ENCODE measurements around the gene SEMA4G. TPM values are rescaled to one million over a fixed set of nuclear protein-coding genes. Genes with fewer than 3 reads are reported as not detected.

Gene SEMA4G
- total and polyA plus RNA-seq, 2 of the 13 experiments (the other 11 are each of a cell fraction or from before 2014, with no cell fraction given) = 46.2 to 207 TPM

DNA sequence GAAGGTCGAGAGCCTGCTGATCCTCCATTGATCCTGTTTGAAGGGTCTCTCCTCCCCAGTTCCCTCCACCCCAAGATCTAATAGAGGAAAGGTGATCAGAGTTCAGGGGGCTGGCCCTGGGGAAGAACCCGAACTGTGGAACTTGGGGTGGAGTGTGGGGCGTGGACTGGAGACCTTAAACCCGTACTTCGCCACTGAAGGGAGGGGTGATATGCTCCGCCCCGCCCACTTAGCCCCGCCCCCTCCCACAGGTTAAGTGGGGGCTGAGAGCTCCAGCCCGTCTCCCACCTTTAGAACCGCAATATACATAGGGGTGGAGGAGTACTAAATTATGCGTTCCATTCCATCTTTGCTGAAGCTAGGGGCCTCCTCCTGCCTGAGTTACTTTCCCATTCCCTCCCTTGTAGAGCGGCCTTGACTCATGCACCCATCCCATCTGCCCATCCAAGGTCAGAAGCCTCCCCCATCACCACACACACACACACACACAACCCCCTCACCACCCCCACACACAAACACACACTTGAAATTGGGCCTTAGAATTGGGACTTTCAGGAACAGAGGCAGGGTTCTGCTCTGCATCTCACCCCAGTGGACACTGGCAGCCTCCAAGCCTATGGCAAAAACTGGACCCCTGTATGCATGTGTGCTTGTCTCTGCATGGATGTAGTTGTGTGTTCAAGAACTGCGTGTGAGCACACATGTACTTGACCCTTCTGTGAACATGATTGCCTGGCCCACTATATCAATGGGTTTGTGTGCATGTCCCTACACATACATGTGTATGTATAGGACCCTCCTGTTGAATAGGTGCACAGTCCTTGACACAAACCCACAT, 991 bp downstream of the SEMA4G start (continued):
- TF ChIP-seq ZBTB1 (CRISPR knock-in tag; IDR thresholded peaks at IDR 0.05; ENCODE audit: borderline replicate concordance) (no peak), HBP1 (CRISPR knock-in tag; IDR thresholded peaks at IDR 0.05; ENCODE audit: low read depth) (no peak), TBX2 (CRISPR knock-in tag; IDR thresholded peaks at IDR 0.05; ENCODE audit: borderline replicate concordance) (peak; percentile 48; the same call in 1 of the 2 replicates), ZNF879 (CRISPR knock-in tag; IDR thresholded peaks at IDR 0.05) (0 out of 2 replicates have a peak, but pooled peaks have one; percentile 35), POLR2G (IDR thresholded peaks at IDR 0.05; ENCODE audit: low read depth, low read length) (peak; percentile 82), AKAP8 (CRISPR knock-in tag; IDR thresholded peaks at IDR 0.05) (0 out of 2 replicates have a peak, but pooled peaks have one; percentile 76), ZNF550 (CRISPR knock-in tag; IDR thresholded peaks at IDR 0.05; ENCODE audit: borderline replicate concordance) (no peak; the same call in 1 of the 2 replicates), MLLT10 (CRISPR knock-in tag; IDR thresholded peaks at IDR 0.05) (no peak), ZBTB2 (CRISPR knock-in tag; IDR thresholded peaks at IDR 0.05; ENCODE audit: low read depth) (no peak), DNMT1 (CRISPR knock-in tag; IDR thresholded peaks at IDR 0.05) (no peak), MYC (CRISPR knock-in tag; IDR thresholded peaks at IDR 0.05; ENCODE audit: borderline replicate concordance) (peak; percentile 3; the same call in 1 of the 2 replicates), TSC22D2 (CRISPR knock-in tag; IDR thresholded peaks at IDR 0.05; ENCODE audit: borderline replicate concordance) (no peak), ZNF33B (CRISPR knock-in tag; IDR thresholded peaks at IDR 0.05) (no peak), ZNF556 (CRISPR knock-in tag; IDR thresholded peaks at IDR 0.05; ENCODE audit: borderline replicate concordance) (no peak; the same call in 1 of the 2 replicates), RBAK (CRISPR knock-in tag; IDR thresholded peaks at IDR 0.05) (no peak), KLF13 (CRISPR knock-in tag; IDR thresholded peaks at IDR 0.05) (no peak), ZFP1 (CRISPR knock-in tag; IDR thresholded peaks at IDR 0.05) (no peak), ZNF720 (CRISPR knock-in tag; IDR thresholded peaks at IDR 0.05) (no peak)
- TF ChIP-seq, protein P1, sequence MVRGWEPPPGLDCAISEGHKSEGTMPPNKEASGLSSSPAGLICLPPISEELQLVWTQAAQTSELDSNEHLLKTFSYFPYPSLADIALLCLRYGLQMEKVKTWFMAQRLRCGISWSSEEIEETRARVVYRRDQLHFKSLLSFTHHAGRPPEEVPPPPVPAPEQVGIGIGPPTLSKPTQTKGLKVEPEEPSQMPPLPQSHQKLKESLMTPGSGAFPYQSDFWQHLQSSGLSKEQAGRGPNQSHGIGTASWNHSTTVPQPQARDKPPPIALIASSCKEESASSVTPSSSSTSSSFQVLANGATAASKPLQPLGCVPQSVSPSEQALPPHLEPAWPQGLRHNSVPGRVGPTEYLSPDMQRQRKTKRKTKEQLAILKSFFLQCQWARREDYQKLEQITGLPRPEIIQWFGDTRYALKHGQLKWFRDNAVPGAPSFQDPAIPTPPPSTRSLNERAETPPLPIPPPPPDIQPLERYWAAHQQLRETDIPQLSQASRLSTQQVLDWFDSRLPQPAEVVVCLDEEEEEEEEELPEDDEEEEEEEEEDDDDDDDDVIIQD (CRISPR knock-in tag; IDR thresholded peaks at IDR 0.05; ENCODE audit: low read depth) = no peak
- TF ChIP-seq, protein P2, sequence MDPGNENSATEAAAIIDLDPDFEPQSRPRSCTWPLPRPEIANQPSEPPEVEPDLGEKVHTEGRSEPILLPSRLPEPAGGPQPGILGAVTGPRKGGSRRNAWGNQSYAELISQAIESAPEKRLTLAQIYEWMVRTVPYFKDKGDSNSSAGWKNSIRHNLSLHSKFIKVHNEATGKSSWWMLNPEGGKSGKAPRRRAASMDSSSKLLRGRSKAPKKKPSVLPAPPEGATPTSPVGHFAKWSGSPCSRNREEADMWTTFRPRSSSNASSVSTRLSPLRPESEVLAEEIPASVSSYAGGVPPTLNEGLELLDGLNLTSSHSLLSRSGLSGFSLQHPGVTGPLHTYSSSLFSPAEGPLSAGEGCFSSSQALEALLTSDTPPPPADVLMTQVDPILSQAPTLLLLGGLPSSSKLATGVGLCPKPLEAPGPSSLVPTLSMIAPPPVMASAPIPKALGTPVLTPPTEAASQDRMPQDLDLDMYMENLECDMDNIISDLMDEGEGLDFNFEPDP (CRISPR knock-in tag; conservative IDR thresholded peaks at IDR 0.05) = no peak
- TF ChIP-seq, protein P3, sequence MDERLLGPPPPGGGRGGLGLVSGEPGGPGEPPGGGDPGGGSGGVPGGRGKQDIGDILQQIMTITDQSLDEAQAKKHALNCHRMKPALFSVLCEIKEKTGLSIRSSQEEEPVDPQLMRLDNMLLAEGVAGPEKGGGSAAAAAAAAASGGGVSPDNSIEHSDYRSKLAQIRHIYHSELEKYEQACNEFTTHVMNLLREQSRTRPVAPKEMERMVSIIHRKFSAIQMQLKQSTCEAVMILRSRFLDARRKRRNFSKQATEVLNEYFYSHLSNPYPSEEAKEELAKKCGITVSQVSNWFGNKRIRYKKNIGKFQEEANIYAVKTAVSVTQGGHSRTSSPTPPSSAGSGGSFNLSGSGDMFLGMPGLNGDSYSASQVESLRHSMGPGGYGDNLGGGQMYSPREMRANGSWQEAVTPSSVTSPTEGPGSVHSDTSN (CRISPR knock-in tag; IDR thresholded peaks at IDR 0.05) = no peak
- TF ChIP-seq, protein P4, sequence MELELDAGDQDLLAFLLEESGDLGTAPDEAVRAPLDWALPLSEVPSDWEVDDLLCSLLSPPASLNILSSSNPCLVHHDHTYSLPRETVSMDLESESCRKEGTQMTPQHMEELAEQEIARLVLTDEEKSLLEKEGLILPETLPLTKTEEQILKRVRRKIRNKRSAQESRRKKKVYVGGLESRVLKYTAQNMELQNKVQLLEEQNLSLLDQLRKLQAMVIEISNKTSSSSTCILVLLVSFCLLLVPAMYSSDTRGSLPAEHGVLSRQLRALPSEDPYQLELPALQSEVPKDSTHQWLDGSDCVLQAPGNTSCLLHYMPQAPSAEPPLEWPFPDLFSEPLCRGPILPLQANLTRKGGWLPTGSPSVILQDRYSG (CRISPR knock-in tag; IDR thresholded peaks at IDR 0.05) = no peak
